Left kidney (tissue), 2 donors: ENCODE measurements around the gene FAM20C. TPM values are rescaled to one million over a fixed set of nuclear protein-coding genes. Genes with fewer than 3 reads are reported as not detected.
"Not testable (repeated sequence)": the region's sequence is repeated elsewhere in the genome, so short reads cannot be mapped to it uniquely, and the experiment has no call there.

Experiments
- DNase-seq: peaks from one replicate; pipeline ENCODE4 v3.0.0-alpha.2; 2013
- polyA plus RNA-seq: library from polyadenylated mRNA; unstranded; fragments of 120-200 nt; gene quantifications from one replicate; pipeline ENCODE4 v1.2.1, GENCODE V29; 2013; ENCODE audit not compliant: insufficient read length

FAM20C gene
- polyA plus RNA-seq, 1 donor: 68.5 TPM

- no peak for DNase-seq
These were observed 1.0 kb upstream of the FAM20C start for GRCh38 chr7:191105-191980.

- no peak for DNase-seq
These were observed 520 bp downstream of the FAM20C start for GRCh38 chr7:192701-193480.

GRCh38 chr7:193481-194251, 1.3 kb downstream of the FAM20C start:
- DNase-seq: no peak

- peak; percentile 46 for DNase-seq
These were observed 2.1 kb downstream of the FAM20C start for GRCh38 chr7:194252-195009.

- no peak for DNase-seq
These were observed 2.8 kb downstream of the FAM20C start for GRCh38 chr7:195010-195829.

- no peak for DNase-seq
These were observed 3.4 kb downstream of the FAM20C start for GRCh38 chr7:195830-196128.

- DNase-seq: no peak
These were observed 3.9 kb downstream of the FAM20C start for GRCh38 chr7:196283-196682.

- no peak for DNase-seq
These were observed 4.5 kb downstream of the FAM20C start for GRCh38 chr7:196778-197321.

- DNase-seq: no peak
These were observed 5.3 kb downstream of the FAM20C start for GRCh38 chr7:197413-198335.

- no peak for DNase-seq
These were observed 7.3 kb downstream of the FAM20C start for GRCh38 chr7:199483-200249.

- no peak for DNase-seq
These were observed 7.9 kb downstream of the FAM20C start for GRCh38 chr7:200290-200689.

GRCh38 chr7:200704-201103, 8.3 kb downstream of the FAM20C start:
- no peak for DNase-seq

GRCh38 chr7:204326-204725, 12.0 kb downstream of the FAM20C start:
- DNase-seq: no peak

- DNase-seq: no peak
These were observed 13.0 kb downstream of the FAM20C start for GRCh38 chr7:205115-206010.

- DNase-seq: not testable (repeated sequence)
These were observed 14.0 kb downstream of the FAM20C start for GRCh38 chr7:206351-206750.

- DNase-seq: no peak
These were observed 15.2 kb downstream of the FAM20C start for GRCh38 chr7:207418-208129.

- DNase-seq: no peak
These were observed 15.8 kb downstream of the FAM20C start for GRCh38 chr7:208130-208673.
